K562 (cell line): ENCODE results near the gene CTSW. TPM values are rescaled to one million over a fixed set of nuclear protein-coding genes. Genes with fewer than 3 reads are reported as not detected.
A peak's percentile ranks its signal among the peaks of the same experiment; 100 is the strongest.

Experiments used
- ARHGAP35 ChIP-seq: fragments of 450-650 bp; IDR thresholded peaks from 2 replicates; pipeline ENCODE4 v1.6.1; 2018; ENCODE audit not compliant: partially characterized antibody
- GABPA ChIP-seq: fragments of 200-800 bp; sonication (Bioruptor generic); conservative IDR thresholded peaks from 2 replicates; pipeline ENCODE4 v1.6.1; 2016; ENCODE audit warnings: low read depth, missing genetic modification characterization, missing compliant biosample characterization
- MTF1 ChIP-seq: fragments of 250-450 bp; sonication (Bioruptor Pico); IDR thresholded peaks from 2 replicates; pipeline ENCODE4 v1.9.0; 2021; ENCODE audit warnings: moderate library complexity, mild to moderate bottlenecking, inconsistent platforms, borderline replicate concordance
- NCOA6 ChIP-seq: fragments of 450-650 bp; IDR thresholded peaks from 2 replicates; pipeline ENCODE4 v1.6.1; 2017; ENCODE audit warnings: mild to moderate bottlenecking
- NCOR1 ChIP-seq: fragments of 450-650 bp; IDR thresholded peaks from 2 replicates; pipeline ENCODE4 v1.6.1; 2016; ENCODE audit warnings: mild to moderate bottlenecking, moderate library complexity
- PCBP2 ChIP-seq: fragments of 200-400 bp; formaldehyde crosslinking; IDR thresholded peaks from 2 replicates; pipeline ENCODE4 v1.6.1; 2018; ENCODE audit warnings: low read length, low read depth, mild to moderate bottlenecking, moderate library complexity; ENCODE audit not compliant: poor library complexity, severe bottlenecking
- POLR2G ChIP-seq: fragments of 200-400 bp; formaldehyde crosslinking; IDR thresholded peaks from 2 replicates; pipeline ENCODE4 v1.6.1; 2017; ENCODE audit warnings: low read depth, mild to moderate bottlenecking, antibody characterized with exemption, low read length, moderate library complexity
- SIN3A ChIP-seq, 2 experiments: fragments of 150-350 bp in 1 of 2; IDR thresholded peaks; 2 replicates each; pipeline ENCODE4 v1.6.1; 2011 to 2016; ENCODE audit warnings: borderline replicate concordance in 2 of 2, low read depth in 2 of 2, low read length in 2 of 2, mild to moderate bottlenecking in 2 of 2, moderate library complexity in 2 of 2; ENCODE audit not compliant: control insufficient read depth in 1 of 2
- ZFP30 ChIP-seq: fragments of 250-450 bp; sonication (Bioruptor Pico); IDR thresholded peaks from 2 replicates; pipeline ENCODE4 v1.8.0; 2022; ENCODE audit warnings: moderate library complexity, mild to moderate bottlenecking, inconsistent platforms, borderline replicate concordance
- polyA plus RNA-seq, 8 experiments: library from polyadenylated mRNA; depleted of rRNA in 4 of 8; stranded (reverse) in 5 of 8; unstranded in 3 of 8; fragments of >200 nt; fragmentation: Nextera tagmentation in 2 of 8; fragmentation: Illumina TruSeq in 1 of 8; extraction: Ambion mirVana in 2 of 8; extraction: Trizol in 1 of 8; gene quantifications; 2 replicates each; pipeline versions ENCODE4 v1.2.1 to v1.2.3, GENCODE V29; 2011 to 2014; ENCODE audit warnings: inconsistent platforms in 1 of 8, missing spikeins in 1 of 8
- total RNA-seq, 7 experiments: library from RNA; depleted of rRNA in 6 of 7; stranded (reverse); fragments of >200 nt in 6 of 7; fragmentation: Illumina TruSeq in 2 of 7; extraction: Trizol in 2 of 7; gene quantifications; 2 replicates each; pipeline versions ENCODE4 v1.2.1 to v1.2.3, GENCODE V29; 2011 to 2021; ENCODE audit warnings: low replicate concordance in 1 of 7
- TF ChIP-seq, protein P1 (sequence below): fragments of 250-450 bp; sonication (Bioruptor Pico); IDR thresholded peaks from 2 replicates; pipeline ENCODE4 v1.4.0; 2020
- TF ChIP-seq, protein P2 (sequence below): fragments of 250-450 bp; sonication (Bioruptor Pico); IDR thresholded peaks from 2 replicates; pipeline ENCODE4 v1.8.0; 2022; ENCODE audit warnings: inconsistent platforms, mild to moderate bottlenecking, moderate library complexity, borderline replicate concordance
- TF ChIP-seq, protein P3 (sequence below): sonication (generic); formaldehyde crosslinking; IDR thresholded peaks from 2 replicates; pipeline ENCODE4 v1.8.0; 2022; ENCODE audit warnings: mild to moderate bottlenecking, missing genetic modification reagents
- TF ChIP-seq, protein P4 (sequence below): fragments of 450-650 bp; formaldehyde crosslinking; IDR thresholded peaks from 2 replicates; pipeline ENCODE4 v1.4.0; 2020; ENCODE audit warnings: mild to moderate bottlenecking, moderate library complexity
- TF ChIP-seq, protein P5 (sequence below): fragments of 250-450 bp; sonication (Bioruptor Pico); IDR thresholded peaks from 2 replicates; pipeline ENCODE4 v1.5.0; 2022; ENCODE audit warnings: mild to moderate bottlenecking

Gene CTSW
- total and polyA plus RNA-seq, 9 of the 15 experiments (the other 6 are each of a cell fraction or from before 2014, with no cell fraction given): 0.04 TPM; not detected in 8

DNA sequence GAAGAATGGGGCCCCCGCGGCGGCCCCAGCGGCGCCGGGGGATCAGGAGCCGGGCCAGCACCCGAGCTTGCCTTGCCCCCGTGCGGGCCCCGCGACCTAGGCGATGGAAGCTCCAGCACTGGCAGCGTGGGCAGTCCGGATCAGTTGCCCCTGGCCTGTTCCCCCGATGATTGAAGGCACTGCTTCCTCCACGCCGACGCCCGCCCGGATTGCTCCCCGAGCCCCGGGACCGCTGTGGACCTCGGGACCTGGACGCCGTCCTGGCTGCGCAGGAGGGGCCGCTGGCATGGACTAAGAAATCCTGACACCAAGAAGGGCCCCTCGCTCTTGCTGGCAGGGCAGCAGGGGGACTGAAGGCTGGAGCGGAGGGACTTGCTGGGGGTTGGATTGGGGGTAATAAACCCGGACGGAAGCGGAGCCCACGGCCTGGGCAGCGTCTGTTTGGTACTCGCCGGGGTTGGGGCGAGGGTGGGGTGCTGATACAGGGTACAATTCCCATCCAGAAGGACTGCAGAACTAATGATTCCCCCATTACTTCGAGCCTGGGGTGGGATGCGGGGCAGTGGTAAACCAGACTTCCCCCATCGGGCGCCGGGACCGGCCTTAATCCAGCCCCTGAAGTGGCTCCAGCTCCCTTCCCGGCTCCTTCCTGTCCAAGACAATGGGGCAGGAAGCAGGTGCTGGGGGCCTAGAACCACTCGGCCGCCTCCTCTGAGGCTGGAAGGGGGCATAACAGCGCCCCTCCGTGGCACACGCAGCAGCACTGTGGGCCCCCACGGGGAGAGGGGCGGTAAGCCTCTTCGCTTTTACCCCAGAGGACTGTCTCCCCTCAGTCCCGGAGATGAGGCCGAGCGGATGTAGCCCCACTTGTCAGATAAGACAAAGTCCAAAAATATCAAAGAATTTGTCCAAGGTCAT lies 11.8 kb downstream of the CTSW start (continued):
- TF ChIP-seq, protein P1, sequence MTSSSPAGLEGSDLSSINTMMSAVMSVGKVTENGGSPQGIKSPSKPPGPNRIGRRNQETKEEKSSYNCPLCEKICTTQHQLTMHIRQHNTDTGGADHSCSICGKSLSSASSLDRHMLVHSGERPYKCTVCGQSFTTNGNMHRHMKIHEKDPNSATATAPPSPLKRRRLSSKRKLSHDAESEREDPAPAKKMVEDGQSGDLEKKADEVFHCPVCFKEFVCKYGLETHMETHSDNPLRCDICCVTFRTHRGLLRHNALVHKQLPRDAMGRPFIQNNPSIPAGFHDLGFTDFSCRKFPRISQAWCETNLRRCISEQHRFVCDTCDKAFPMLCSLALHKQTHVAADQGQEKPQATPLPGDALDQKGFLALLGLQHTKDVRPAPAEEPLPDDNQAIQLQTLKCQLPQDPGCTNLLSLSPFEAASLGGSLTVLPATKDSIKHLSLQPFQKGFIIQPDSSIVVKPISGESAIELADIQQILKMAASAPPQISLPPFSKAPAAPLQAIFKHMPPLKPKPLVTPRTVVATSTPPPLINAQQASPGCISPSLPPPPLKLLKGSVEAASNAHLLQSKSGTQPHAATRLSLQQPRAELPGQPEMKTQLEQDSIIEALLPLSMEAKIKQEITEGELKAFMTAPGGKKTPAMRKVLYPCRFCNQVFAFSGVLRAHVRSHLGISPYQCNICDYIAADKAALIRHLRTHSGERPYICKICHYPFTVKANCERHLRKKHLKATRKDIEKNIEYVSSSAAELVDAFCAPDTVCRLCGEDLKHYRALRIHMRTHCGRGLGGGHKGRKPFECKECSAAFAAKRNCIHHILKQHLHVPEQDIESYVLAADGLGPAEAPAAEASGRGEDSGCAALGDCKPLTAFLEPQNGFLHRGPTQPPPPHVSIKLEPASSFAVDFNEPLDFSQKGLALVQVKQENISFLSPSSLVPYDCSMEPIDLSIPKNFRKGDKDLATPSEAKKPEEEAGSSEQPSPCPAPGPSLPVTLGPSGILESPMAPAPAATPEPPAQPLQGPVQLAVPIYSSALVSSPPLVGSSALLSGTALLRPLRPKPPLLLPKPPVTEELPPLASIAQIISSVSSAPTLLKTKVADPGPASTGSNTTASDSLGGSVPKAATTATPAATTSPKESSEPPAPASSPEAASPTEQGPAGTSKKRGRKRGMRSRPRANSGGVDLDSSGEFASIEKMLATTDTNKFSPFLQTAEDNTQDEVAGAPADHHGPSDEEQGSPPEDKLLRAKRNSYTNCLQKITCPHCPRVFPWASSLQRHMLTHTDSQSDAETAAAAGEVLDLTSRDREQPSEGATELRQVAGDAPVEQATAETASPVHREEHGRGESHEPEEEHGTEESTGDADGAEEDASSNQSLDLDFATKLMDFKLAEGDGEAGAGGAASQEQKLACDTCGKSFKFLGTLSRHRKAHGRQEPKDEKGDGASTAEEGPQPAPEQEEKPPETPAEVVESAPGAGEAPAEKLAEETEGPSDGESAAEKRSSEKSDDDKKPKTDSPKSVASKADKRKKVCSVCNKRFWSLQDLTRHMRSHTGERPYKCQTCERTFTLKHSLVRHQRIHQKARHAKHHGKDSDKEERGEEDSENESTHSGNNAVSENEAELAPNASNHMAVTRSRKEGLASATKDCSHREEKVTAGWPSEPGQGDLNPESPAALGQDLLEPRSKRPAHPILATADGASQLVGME (CRISPR knock-in tag): no peak
- no peak; the same call in 1 of the 2 replicates for TF ChIP-seq GABPA (tag)
- peak in 1 of 2 experiments; percentile 69; a peak in 2 of 4 replicates for TF ChIP-seq SIN3A (IDR thresholded peaks at IDR 0.05; ENCODE audit: borderline replicate concordance in 2 of 2, control insufficient read depth in 1 of 2, low read depth in 2 of 2, low read length in 2 of 2)
- peak; percentile 78 for TF ChIP-seq POLR2G
- peak; percentile 43 for TF ChIP-seq NCOR1
- no peak for TF ChIP-seq ZFP30 (CRISPR knock-in tag)
- TF ChIP-seq NCOA6: no peak
- TF ChIP-seq MTF1 (CRISPR knock-in tag): no peak
- TF ChIP-seq, protein P2, sequence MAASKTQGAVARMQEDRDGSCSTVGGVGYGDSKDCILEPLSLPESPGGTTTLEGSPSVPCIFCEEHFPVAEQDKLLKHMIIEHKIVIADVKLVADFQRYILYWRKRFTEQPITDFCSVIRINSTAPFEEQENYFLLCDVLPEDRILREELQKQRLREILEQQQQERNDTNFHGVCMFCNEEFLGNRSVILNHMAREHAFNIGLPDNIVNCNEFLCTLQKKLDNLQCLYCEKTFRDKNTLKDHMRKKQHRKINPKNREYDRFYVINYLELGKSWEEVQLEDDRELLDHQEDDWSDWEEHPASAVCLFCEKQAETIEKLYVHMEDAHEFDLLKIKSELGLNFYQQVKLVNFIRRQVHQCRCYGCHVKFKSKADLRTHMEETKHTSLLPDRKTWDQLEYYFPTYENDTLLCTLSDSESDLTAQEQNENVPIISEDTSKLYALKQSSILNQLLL (CRISPR knock-in tag): no peak
- TF ChIP-seq, protein P3, sequence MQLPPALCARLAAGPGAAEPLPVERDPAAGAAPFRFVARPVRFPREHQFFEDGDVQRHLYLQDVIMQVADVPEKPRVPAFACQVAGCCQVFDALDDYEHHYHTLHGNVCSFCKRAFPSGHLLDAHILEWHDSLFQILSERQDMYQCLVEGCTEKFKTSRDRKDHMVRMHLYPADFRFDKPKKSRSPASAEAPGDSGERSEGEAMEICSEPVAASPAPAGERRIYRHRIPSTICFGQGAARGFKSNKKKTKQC (CRISPR knock-in tag): 0 out of 2 replicates have a peak, but pooled peaks have one; percentile 16
- no peak for TF ChIP-seq ARHGAP35
- TF ChIP-seq PCBP2: no peak
- TF ChIP-seq, protein P4, sequence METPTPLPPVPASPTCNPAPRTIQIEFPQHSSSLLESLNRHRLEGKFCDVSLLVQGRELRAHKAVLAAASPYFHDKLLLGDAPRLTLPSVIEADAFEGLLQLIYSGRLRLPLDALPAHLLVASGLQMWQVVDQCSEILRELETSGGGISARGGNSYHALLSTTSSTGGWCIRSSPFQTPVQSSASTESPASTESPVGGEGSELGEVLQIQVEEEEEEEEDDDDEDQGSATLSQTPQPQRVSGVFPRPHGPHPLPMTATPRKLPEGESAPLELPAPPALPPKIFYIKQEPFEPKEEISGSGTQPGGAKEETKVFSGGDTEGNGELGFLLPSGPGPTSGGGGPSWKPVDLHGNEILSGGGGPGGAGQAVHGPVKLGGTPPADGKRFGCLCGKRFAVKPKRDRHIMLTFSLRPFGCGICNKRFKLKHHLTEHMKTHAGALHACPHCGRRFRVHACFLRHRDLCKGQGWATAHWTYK (CRISPR knock-in tag): no peak
- TF ChIP-seq, protein P5, sequence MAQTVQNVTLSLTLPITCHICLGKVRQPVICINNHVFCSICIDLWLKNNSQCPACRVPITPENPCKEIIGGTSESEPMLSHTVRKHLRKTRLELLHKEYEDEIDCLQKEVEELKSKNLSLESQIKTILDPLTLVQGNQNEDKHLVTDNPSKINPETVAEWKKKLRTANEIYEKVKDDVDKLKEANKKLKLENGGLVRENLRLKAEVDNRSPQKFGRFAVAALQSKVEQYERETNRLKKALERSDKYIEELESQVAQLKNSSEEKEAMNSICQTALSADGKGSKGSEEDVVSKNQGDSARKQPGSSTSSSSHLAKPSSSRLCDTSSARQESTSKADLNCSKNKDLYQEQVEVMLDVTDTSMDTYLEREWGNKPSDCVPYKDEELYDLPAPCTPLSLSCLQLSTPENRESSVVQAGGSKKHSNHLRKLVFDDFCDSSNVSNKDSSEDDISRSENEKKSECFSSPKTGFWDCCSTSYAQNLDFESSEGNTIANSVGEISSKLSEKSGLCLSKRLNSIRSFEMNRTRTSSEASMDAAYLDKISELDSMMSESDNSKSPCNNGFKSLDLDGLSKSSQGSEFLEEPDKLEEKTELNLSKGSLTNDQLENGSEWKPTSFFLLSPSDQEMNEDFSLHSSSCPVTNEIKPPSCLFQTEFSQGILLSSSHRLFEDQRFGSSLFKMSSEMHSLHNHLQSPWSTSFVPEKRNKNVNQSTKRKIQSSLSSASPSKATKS: no peak
